Hepatocyte (in vitro differentiated cells): ENCODE results near the gene DNER. TPM values are rescaled to one million over a fixed set of nuclear protein-coding genes. Genes with fewer than 3 reads are reported as not detected.

Experiments used
- DNase-seq: peaks from one replicate; pipeline ENCODE4 v3.0.0-alpha.2; 2016; ENCODE audit warnings: low spot score
- H2AFZ ChIP-seq: fragments of 200-600 bp; sonication (generic); 2 replicates; pipeline ENCODE4 v1.6.0; 2016; ENCODE audit warnings: antibody characterized with exemption, mild to moderate bottlenecking
- H3K27ac ChIP-seq: fragments of 200-600 bp; sonication (generic); 2 replicates; pipeline ENCODE4 v1.5.1; 2016; ENCODE audit warnings: mild to moderate bottlenecking
- H3K27me3 ChIP-seq: fragments of 200-600 bp; sonication (generic); 2 replicates; pipeline ENCODE4 v1.6.1; 2016
- H3K36me3 ChIP-seq: fragments of 200-600 bp; sonication (generic); replicated peaks from 2 replicates; pipeline ENCODE4 v1.5.1; 2016; ENCODE audit warnings: low read depth; ENCODE audit not compliant: insufficient read depth
- H3K4me1 ChIP-seq: fragments of 200-600 bp; sonication (generic); 2 replicates; pipeline ENCODE4 v1.5.1; 2016; ENCODE audit warnings: mild to moderate bottlenecking, moderate library complexity; ENCODE audit not compliant: insufficient read depth
- H3K4me2 ChIP-seq: fragments of 200-600 bp; sonication (generic); 2 replicates; pipeline ENCODE4 v1.6.0; 2016
- H3K4me3 ChIP-seq: fragments of 200-600 bp; sonication (generic); 2 replicates; pipeline ENCODE4 v1.5.1; 2016; ENCODE audit warnings: mild to moderate bottlenecking
- H3K79me2 ChIP-seq: fragments of 200-600 bp; sonication (generic); 2 replicates; pipeline ENCODE4 v1.6.0; 2017; ENCODE audit warnings: mild to moderate bottlenecking
- H3K9me2 ChIP-seq: fragments of 200-600 bp; sonication (generic); replicated peaks from 2 replicates; pipeline ENCODE4 v1.6.0; 2017; ENCODE audit warnings: mild to moderate bottlenecking; ENCODE audit not compliant: insufficient read depth
- H3K9me3 ChIP-seq: fragments of 200-600 bp; sonication (generic); 2 replicates; pipeline ENCODE4 v1.5.1; 2016; ENCODE audit warnings: low read depth, mild to moderate bottlenecking
- H4K20me1 ChIP-seq: fragments of 200-600 bp; sonication (generic); 2 replicates; pipeline ENCODE4 v1.6.0; 2016; ENCODE audit warnings: mild to moderate bottlenecking; ENCODE audit not compliant: insufficient read depth, poor library complexity, severe bottlenecking
- EZH2 ChIP-seq: fragments of 200-600 bp; sonication (generic); IDR thresholded peaks from 2 replicates; pipeline ENCODE4 v1.6.1; 2016; ENCODE audit warnings: antibody characterized with exemption, mild to moderate bottlenecking, borderline replicate concordance
- EZH2phosphoT487 ChIP-seq: fragments of 200-600 bp; sonication (generic); IDR thresholded peaks from one replicate; pipeline ENCODE4 v1.6.1; 2018; ENCODE audit warnings: antibody characterized with exemption, mild to moderate bottlenecking, low read depth, moderate library complexity; ENCODE audit not compliant: unreplicated experiment, severe bottlenecking
- WGBS: methylation state at CpG from one replicate; pipeline ENCODE4 v1.1.6; 2016; ENCODE audit warnings: low lambda C conversion rate; ENCODE audit errors: missing lambda C conversion rate; 5-methylcytosine and 5-hydroxymethylcytosine counted together
- polyA plus RNA-seq: library from polyadenylated mRNA; unstranded; fragments of >200 nt; fragmentation: Nextera tagmentation; extraction: Ambion mirVana; gene quantifications from 2 replicates; pipeline ENCODE4 v1.2.1, GENCODE V29; 2016
- total RNA-seq: library from RNA; depleted of rRNA; stranded (reverse); fragments of >200 nt; gene quantifications from 2 replicates; pipeline ENCODE4 v1.2.3, GENCODE V29; 2014
- TF ChIP-seq, protein P1 (sequence below): fragments of 200-600 bp; sonication (generic); IDR thresholded peaks from 2 replicates; pipeline ENCODE4 v1.5.1; 2016; ENCODE audit warnings: antibody characterized with exemption, mild to moderate bottlenecking; ENCODE audit not compliant: poor library complexity

The DNER gene
- total and polyA plus RNA-seq, 2 experiments from 2014 or later = 0.37 TPM; not detected in 1

DNA sequence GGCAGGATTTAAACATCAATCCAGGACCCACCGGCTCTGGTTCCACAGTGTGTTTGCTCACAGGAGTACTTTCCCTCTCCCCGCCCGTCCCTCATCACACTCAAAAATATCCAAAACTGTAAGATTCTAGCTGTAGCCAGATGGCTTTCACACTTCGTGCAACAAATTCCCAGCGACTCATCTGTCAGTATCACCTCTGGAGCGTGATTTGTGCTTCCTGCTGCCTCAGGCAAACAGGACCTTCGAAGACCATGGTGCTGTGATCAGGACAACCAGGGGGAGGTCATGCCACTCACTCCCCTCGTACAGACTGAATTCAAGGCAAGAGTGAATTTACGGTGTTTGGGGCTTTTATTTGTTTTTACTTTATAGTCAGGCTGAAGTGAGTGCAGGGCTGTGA, 288.8 kb downstream of the DNER start:
- 77% methylated on average over 8 of the region's 9 CpGs for WGBS
- H3K79me2 ChIP-seq = no peaks in the 10 kb centered on the region
- TF ChIP-seq EZH2phosphoT487 = no peak
- no peak for TF ChIP-seq EZH2
- TF ChIP-seq, protein P1, sequence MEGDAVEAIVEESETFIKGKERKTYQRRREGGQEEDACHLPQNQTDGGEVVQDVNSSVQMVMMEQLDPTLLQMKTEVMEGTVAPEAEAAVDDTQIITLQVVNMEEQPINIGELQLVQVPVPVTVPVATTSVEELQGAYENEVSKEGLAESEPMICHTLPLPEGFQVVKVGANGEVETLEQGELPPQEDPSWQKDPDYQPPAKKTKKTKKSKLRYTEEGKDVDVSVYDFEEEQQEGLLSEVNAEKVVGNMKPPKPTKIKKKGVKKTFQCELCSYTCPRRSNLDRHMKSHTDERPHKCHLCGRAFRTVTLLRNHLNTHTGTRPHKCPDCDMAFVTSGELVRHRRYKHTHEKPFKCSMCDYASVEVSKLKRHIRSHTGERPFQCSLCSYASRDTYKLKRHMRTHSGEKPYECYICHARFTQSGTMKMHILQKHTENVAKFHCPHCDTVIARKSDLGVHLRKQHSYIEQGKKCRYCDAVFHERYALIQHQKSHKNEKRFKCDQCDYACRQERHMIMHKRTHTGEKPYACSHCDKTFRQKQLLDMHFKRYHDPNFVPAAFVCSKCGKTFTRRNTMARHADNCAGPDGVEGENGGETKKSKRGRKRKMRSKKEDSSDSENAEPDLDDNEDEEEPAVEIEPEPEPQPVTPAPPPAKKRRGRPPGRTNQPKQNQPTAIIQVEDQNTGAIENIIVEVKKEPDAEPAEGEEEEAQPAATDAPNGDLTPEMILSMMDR = no peak

GRCh38 chr2:229422063-229422462, 292.3 kb downstream of the DNER start:
- TF ChIP-seq EZH2 (no peak), EZH2phosphoT487 (no peak)
- TF ChIP-seq, protein P1 = no peak

More for the DNA sequence above, 288.8 kb downstream of the DNER start:
- Histone ChIP-seq H3K4me3 (no peak overlapping the region), H3K9me2 (no peaks in the 10 kb centered on the region), H2AFZ (no peak overlapping the region), H3K4me2 (no peak overlapping the region), H4K20me1 (no peaks in the 10 kb centered on the region), H3K27me3 (no peaks in the 10 kb centered on the region), H3K36me3 (no peaks in the 10 kb centered on the region), H3K27ac (no peak overlapping the region), H3K9me3 (no peaks in the 10 kb centered on the region), H3K4me1 (no peaks in the 10 kb centered on the region)
- DNase-seq = no peak

DNA sequence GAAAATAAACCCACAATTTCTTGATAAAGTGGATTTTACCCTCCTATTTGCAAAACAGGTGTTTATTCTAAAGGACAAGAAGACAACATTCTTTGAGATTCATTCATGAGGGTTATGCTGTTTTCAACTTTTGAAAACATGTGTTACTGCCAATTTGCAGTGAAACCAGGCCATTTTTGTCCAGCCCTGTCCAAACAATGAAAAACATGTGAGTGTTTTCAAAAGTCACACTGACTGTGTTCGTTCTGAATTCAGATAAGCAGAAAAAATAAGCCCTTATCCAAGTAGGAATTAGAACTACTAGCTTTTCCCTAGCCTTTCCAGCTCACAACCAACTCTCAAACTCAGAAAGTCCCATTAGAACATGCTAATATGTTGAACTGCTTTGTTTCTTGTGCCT, 295.2 kb downstream of the DNER start:
- Histone ChIP-seq H2AFZ (no peak overlapping the region), H3K79me2 (no peaks in the 10 kb centered on the region), H3K4me3 (no peak overlapping the region), H3K9me3 (no peaks in the 10 kb centered on the region), H3K27me3 (no peaks in the 10 kb centered on the region), H3K27ac (no peak overlapping the region), H4K20me1 (no peaks in the 10 kb centered on the region), H3K9me2 (no peaks in the 10 kb centered on the region), H3K4me1 (no peaks in the 10 kb centered on the region), H3K4me2 (no peak overlapping the region), H3K36me3 (no peaks in the 10 kb centered on the region)
- TF ChIP-seq, protein P1 = no peak
- TF ChIP-seq EZH2 (no peak), EZH2phosphoT487 (no peak)
- 42% methylated on average over 1 of the region's 1 CpG for WGBS
- DNase-seq = no peak

More at GRCh38 chr2:229422063-229422462, 292.3 kb downstream of the DNER start:
- Histone ChIP-seq H3K9me2 (no peaks in the 10 kb centered on the region), H4K20me1 (no peaks in the 10 kb centered on the region), H2AFZ (no peak overlapping the region), H3K36me3 (no peaks in the 10 kb centered on the region), H3K4me3 (no peak overlapping the region), H3K4me2 (no peak overlapping the region), H3K4me1 (no peaks in the 10 kb centered on the region), H3K27me3 (no peaks in the 10 kb centered on the region), H3K79me2 (no peaks in the 10 kb centered on the region), H3K27ac (no peak overlapping the region), H3K9me3 (no peaks in the 10 kb centered on the region)
- 83% methylated on average over 6 of the region's 6 CpGs for WGBS
- DNase-seq = no peak

GRCh38 chr2:229417916-229418315, 296.4 kb downstream of the DNER start:
- Histone ChIP-seq H3K36me3 (no peaks in the 10 kb centered on the region), H3K27ac (no peak overlapping the region), H4K20me1 (no peaks in the 10 kb centered on the region), H3K27me3 (no peaks in the 10 kb centered on the region), H3K4me1 (no peaks in the 10 kb centered on the region), H3K9me2 (no peaks in the 10 kb centered on the region), H3K4me3 (no peak overlapping the region), H2AFZ (no peak overlapping the region), H3K79me2 (no peaks in the 10 kb centered on the region), H3K4me2 (no peak overlapping the region), H3K9me3 (no peaks in the 10 kb centered on the region)
- TF ChIP-seq, protein P1 = no peak
- no peak for TF ChIP-seq EZH2
- TF ChIP-seq EZH2phosphoT487 = no peak
- no peak for DNase-seq
- 68% methylated on average over 7 of the region's 7 CpGs for WGBS
